Erythroblast (primary cell): ENCODE measurements around the gene C2CD4A.

Experiments used
- GATA1 ChIP-seq: IDR thresholded peaks from 2 replicates; pipeline ENCODE4 v1.6.1; 2011; ENCODE audit warnings: low read depth, mild to moderate bottlenecking, control low read depth, low read length, moderate library complexity
- POLR2A ChIP-seq: IDR thresholded peaks from 2 replicates; pipeline ENCODE4 v1.6.1; 2011; ENCODE audit warnings: mild to moderate bottlenecking, low read length

- TF ChIP-seq POLR2A: no peak
- no peak for TF ChIP-seq GATA1
Measured at GRCh38 chr15:62089616-62090015, 22.8 kb downstream of the C2CD4A start.
